ENCODE measurements around the gene ADGRV1.

DNA sequence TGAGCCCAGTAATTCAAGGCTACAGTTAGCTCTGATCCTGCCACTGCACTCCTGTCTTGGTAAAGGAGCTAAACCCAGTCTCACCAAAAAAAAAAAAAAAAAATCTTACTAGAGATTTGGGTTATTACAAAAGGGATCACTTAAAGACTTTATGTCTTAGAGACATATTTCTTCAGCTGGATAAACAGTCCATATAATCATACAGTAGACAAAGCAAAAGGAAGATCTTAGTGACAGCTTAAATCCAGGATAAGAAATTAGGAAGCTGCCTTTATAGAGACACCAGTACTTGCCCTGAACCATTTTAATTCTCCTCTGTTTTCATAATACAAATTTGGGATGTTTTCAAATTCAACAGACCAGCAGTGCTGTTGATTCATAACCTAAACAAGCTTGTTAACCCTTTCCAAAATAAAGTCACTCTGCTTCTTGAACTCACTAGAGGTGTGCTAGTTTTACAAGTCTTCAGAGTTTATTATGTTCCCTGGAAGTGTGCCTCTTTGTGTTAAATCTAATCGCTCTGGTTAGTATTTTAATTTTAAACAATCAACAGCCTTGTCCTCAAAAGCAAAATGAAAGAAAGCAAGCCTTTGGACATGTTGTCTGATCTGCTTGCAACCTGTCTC, 569.0 kb downstream of the ADGRV1 start:
- no peak for TF ChIP-seq POLR2AphosphoS5 (IDR thresholded peaks at IDR 0.05; ENCODE audit: borderline replicate concordance, low read depth, low read length)
- TF ChIP-seq EZH2 (IDR thresholded peaks at IDR 0.05) = no peak
- TF ChIP-seq FOXP2 (optimal IDR thresholded peaks at IDR 0.05; ENCODE audit: control extremely low read depth, extremely low read length, insufficient read depth) = no peak

Measured in SK-N-MC (cell line).